ENCODE measurements around the gene MYB.

GRCh38 chr6:135135835-135136234, 45.3 kb upstream of the MYB start:
- TF ChIP-seq EZH2phosphoT487 (IDR thresholded peaks at IDR 0.05; ENCODE audit: insufficient read depth, low read depth) (no peak), EZH2 (IDR thresholded peaks at IDR 0.05; ENCODE audit: insufficient read depth, poor library complexity, severe bottlenecking) (no peak)

Data from GM23248 (cell line).